Stimulated activated CD4-positive, alpha-beta T cell treated with anti-CD3 and anti-CD28 coated beads, Interleukin-1b, Interleukin-23, amount 100 ng/mL, for 48 hours (primary cell): ENCODE data around the gene LCN10.
A peak's percentile ranks its signal among the peaks of the same experiment; 100 is the strongest.
"Not testable (repeated sequence)": the region's sequence is repeated elsewhere in the genome, so short reads cannot be mapped to it uniquely, and the experiment has no call there.

Experiments
- DNase-seq: peaks from one replicate; pipeline ENCODE4 v3.0.0-alpha.2; 2020

LCN10 gene

GRCh38 chr9:136742591-136743391 lies at the start of gene LCN10:
Gene LCN10, minus strand, starts transcription at chr9:136742940. Its CDS starts 37 bp downstream, at chr9:136742903.
- DNase-seq: no peak

GRCh38 chr9:136791516-136792276 lies 49.0 kb upstream of the LCN10 start:
- peak; percentile 64 for DNase-seq

GRCh38 chr9:136790640-136791515 lies 48.1 kb upstream of the LCN10 start, which contains the start of gene TMEM141:
Gene TMEM141, plus strand, starts transcription at chr9:136791344. Its CDS starts 27 bp downstream, at chr9:136791371.
- DNase-seq: peak; percentile 100

GRCh38 chr9:136789523-136789937 lies 46.8 kb upstream of the LCN10 start:
- DNase-seq: no peak

- not testable (repeated sequence) for DNase-seq
Measured at GRCh38 chr9:136788644-136789522, 46.1 kb upstream of the LCN10 start.

GRCh38 chr9:136787690-136788400 lies 45.1 kb upstream of the LCN10 start:
- peak; percentile 73 for DNase-seq

GRCh38 chr9:136786983-136787382 lies 44.2 kb upstream of the LCN10 start:
- DNase-seq: not testable (repeated sequence)

- no peak for DNase-seq
Measured at GRCh38 chr9:136786451-136786850, 43.7 kb upstream of the LCN10 start.

- not testable (repeated sequence) for DNase-seq
Measured at GRCh38 chr9:136785565-136786355, 43.0 kb upstream of the LCN10 start.

GRCh38 chr9:136784997-136785361 lies 42.2 kb upstream of the LCN10 start:
- DNase-seq: no peak

GRCh38 chr9:136784249-136784996 lies 41.7 kb upstream of the LCN10 start:
- no peak for DNase-seq

- DNase-seq: no peak
Measured at GRCh38 chr9:136782452-136782851, 39.7 kb upstream of the LCN10 start.

GRCh38 chr9:136779808-136780207 lies 37.1 kb upstream of the LCN10 start:
- no peak for DNase-seq

- no peak for DNase-seq
Measured at GRCh38 chr9:136777359-136777758, 34.6 kb upstream of the LCN10 start.

- DNase-seq: no peak
Measured at GRCh38 chr9:136776947-136777346, 34.2 kb upstream of the LCN10 start.

- no peak for DNase-seq
Measured at GRCh38 chr9:136775191-136775590, 32.5 kb upstream of the LCN10 start.

GRCh38 chr9:136774416-136775045 lies 31.8 kb upstream of the LCN10 start:
- no peak for DNase-seq

- DNase-seq: peak; percentile 30
Measured at GRCh38 chr9:136773386-136774044, 30.8 kb upstream of the LCN10 start.
